Upper lobe of left lung (tissue), 4 donors: ENCODE measurements around the gene TP53AIP1.

ENCODE experiments used
- EP300 ChIP-seq, 4 donors: sonication (generic); formaldehyde crosslinking; IDR thresholded peaks; one replicate each; pipeline ENCODE4 v1.5.1; 2017; ENCODE audit warnings: antibody characterized with exemption in 4 of 4, control low read depth in 2 of 4
- POLR2A ChIP-seq, 4 donors: fragments of 450-650 bp; IDR thresholded peaks; one replicate each; pipeline ENCODE4 v1.5.1; 2016 to 2017; ENCODE audit warnings: antibody characterized with exemption in 4 of 4, mild to moderate bottlenecking in 2 of 4
- POLR2AphosphoS5 ChIP-seq, 2 donors: sonication (generic); formaldehyde crosslinking; IDR thresholded peaks; one replicate each; pipeline ENCODE4 v1.5.1; 2017; ENCODE audit warnings: antibody characterized with exemption in 2 of 2
- TF ChIP-seq, protein P1 (sequence below), 6 experiments: fragments of 450-650 bp in 4 of 6; fragments of 200-600 bp in 2 of 6; sonication (generic) in 2 of 6; IDR thresholded peaks; one replicate each; pipeline ENCODE4 v1.5.1; 2016 to 2019; ENCODE audit warnings: antibody characterized with exemption in 6 of 6

DNA sequence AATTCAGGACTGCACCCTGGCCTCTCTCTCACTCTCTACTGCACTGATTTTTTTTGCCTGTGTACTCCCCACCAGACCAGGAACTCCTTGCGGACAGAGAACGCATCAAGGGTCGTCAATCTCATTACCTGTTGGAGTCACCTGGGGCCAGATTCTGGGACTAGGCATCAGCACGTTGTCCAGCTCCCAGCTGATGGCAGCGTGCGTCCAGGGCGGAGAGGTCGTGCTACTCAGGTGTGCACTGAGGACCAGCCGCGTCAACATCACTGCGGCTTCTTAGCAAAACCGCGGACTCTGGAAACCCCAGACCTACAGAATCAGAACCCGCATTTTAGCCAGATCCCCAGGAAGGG is 38.4 kb downstream of the TP53AIP1 start:
- TF ChIP-seq, protein P1, sequence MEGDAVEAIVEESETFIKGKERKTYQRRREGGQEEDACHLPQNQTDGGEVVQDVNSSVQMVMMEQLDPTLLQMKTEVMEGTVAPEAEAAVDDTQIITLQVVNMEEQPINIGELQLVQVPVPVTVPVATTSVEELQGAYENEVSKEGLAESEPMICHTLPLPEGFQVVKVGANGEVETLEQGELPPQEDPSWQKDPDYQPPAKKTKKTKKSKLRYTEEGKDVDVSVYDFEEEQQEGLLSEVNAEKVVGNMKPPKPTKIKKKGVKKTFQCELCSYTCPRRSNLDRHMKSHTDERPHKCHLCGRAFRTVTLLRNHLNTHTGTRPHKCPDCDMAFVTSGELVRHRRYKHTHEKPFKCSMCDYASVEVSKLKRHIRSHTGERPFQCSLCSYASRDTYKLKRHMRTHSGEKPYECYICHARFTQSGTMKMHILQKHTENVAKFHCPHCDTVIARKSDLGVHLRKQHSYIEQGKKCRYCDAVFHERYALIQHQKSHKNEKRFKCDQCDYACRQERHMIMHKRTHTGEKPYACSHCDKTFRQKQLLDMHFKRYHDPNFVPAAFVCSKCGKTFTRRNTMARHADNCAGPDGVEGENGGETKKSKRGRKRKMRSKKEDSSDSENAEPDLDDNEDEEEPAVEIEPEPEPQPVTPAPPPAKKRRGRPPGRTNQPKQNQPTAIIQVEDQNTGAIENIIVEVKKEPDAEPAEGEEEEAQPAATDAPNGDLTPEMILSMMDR (IDR thresholded peaks at IDR 0.05) = no peak
- no peak for TF ChIP-seq POLR2A (IDR thresholded peaks at IDR 0.05)
- no peak for TF ChIP-seq POLR2AphosphoS5 (IDR thresholded peaks at IDR 0.05)
- TF ChIP-seq EP300 (IDR thresholded peaks at IDR 0.05) = no peak
